Measurements from ENCODE around the gene OLFM4. TPM values are rescaled to one million over a fixed set of nuclear protein-coding genes. Genes with fewer than 3 reads are reported as not detected.

OLFM4 gene
- total RNA-seq, 2 experiments from 2014 or later = not detected

DNA sequence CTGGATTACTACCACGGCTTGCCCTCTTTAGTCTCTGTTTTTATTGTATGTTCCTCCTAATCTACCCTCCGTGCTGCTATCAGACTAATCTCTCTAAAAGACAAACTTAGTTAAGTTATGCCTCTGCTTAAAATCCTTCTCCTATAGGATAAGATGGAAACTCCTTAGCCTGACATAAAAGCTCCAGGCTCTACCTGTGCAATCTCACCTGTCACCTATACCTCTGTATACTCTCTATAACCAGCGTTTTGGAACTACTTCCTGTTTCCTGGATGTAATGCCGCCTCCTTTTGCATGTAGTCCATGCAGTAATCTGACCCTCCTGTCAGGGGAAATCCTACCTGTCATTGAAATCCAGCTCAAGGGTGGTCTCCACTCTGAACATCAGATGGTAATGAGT, 41.2 kb downstream of the OLFM4 start:
- Mint-ChIP-seq H3K4me3 (no peak overlapping the region), H3K27me3 (no peaks in the 10 kb centered on the region)
- no peaks in the 10 kb centered on the region for H3K36me3 ChIP-seq (ENCODE audit: insufficient read depth, low read length)

DNA sequence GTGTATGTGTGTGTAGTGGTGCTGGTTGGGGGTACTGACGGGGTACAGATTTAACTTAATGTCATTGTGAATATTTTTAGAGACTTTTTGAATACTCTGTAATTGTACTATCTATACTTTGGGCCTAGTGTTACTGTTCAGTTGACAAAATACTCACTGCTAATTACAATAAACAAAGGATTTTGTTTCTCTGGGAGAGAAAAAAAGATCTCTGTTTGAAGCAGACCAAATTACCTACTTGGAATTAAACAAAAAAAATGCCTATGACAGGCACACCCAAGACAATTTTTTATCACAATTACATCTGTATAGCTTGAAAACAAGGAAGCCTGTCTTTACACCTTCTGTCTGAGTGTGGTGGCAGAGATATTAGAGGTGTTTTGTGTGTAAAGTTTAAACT, 45.1 kb downstream of the OLFM4 start:
- ChIA-PET POLR2A (no interaction called here), CTCF (no interaction called here)
- DNase-seq (no peak), ATAC-seq (ENCODE audit: poor library complexity) (no peak)
- H3K4me3 ChIP-seq (ENCODE audit: low read length) = no peak overlapping the region
- no peak overlapping the region for H3K27ac Mint-ChIP-seq
- no peak overlapping the region for H3K4me3 Mint-ChIP-seq
- no peaks in the 10 kb centered on the region for H3K9me3 ChIP-seq (ENCODE audit: control insufficient read depth in 1 of 2, insufficient read depth in 1 of 2, low read length in 2 of 2)
- no peaks in the 10 kb centered on the region for H3K27me3 Mint-ChIP-seq
- peaks cover 4% of the 10 kb centered on the region for H3K9me3 Mint-ChIP-seq
- no peak overlapping the region for H3K27ac ChIP-seq (ENCODE audit: low read depth in 1 of 2, low read length in 2 of 2)
- no peaks in the 10 kb centered on the region for H3K4me1 Mint-ChIP-seq (ENCODE audit: low read depth)
- H3K36me3 Mint-ChIP-seq (ENCODE audit: low read depth) = no peaks in the 10 kb centered on the region
- no peaks in the 10 kb centered on the region for H3K27me3 ChIP-seq (ENCODE audit: control insufficient read depth in 1 of 2, insufficient read depth in 2 of 2, low read length in 2 of 2)
- TF ChIP-seq, protein P1, sequence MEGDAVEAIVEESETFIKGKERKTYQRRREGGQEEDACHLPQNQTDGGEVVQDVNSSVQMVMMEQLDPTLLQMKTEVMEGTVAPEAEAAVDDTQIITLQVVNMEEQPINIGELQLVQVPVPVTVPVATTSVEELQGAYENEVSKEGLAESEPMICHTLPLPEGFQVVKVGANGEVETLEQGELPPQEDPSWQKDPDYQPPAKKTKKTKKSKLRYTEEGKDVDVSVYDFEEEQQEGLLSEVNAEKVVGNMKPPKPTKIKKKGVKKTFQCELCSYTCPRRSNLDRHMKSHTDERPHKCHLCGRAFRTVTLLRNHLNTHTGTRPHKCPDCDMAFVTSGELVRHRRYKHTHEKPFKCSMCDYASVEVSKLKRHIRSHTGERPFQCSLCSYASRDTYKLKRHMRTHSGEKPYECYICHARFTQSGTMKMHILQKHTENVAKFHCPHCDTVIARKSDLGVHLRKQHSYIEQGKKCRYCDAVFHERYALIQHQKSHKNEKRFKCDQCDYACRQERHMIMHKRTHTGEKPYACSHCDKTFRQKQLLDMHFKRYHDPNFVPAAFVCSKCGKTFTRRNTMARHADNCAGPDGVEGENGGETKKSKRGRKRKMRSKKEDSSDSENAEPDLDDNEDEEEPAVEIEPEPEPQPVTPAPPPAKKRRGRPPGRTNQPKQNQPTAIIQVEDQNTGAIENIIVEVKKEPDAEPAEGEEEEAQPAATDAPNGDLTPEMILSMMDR (IDR thresholded peaks at IDR 0.05) = no peak
- no peaks in the 10 kb centered on the region for H3K4me1 ChIP-seq (ENCODE audit: insufficient read depth, low read length)
- intact Hi-C loops (cut with DNase I, micrococcal nuclease) = no loop called here
- no peaks in the 10 kb centered on the region for H3K36me3 ChIP-seq (ENCODE audit: insufficient read depth, low read length)

More for the DNA sequence above, 41.2 kb downstream of the OLFM4 start:
- Histone ChIP-seq H3K4me3 (ENCODE audit: low read length) (no peak overlapping the region), H3K4me1 (ENCODE audit: insufficient read depth, low read length) (no peaks in the 10 kb centered on the region), H3K27me3 (ENCODE audit: control insufficient read depth in 1 of 2, insufficient read depth in 2 of 2, low read length in 2 of 2) (no peaks in the 10 kb centered on the region), H3K9me3 (ENCODE audit: control insufficient read depth in 1 of 2, insufficient read depth in 1 of 2, low read length in 2 of 2) (no peaks in the 10 kb centered on the region), H3K27ac (ENCODE audit: low read depth in 1 of 2, low read length in 2 of 2) (no peak overlapping the region)
- Mint-ChIP-seq H3K4me1 (ENCODE audit: low read depth) (no peaks in the 10 kb centered on the region), H3K9me3 (no peaks in the 10 kb centered on the region), H3K36me3 (ENCODE audit: low read depth) (no peaks in the 10 kb centered on the region), H3K27ac (no peak overlapping the region)
- DNase-seq (no peak), ATAC-seq (ENCODE audit: poor library complexity) (no peak)
- TF ChIP-seq, protein P1 (IDR thresholded peaks at IDR 0.05) = no peak
- intact Hi-C loops (cut with DNase I, micrococcal nuclease) = no loop called here
- ChIA-PET POLR2A (no interaction called here), CTCF (no interaction called here)

DNA sequence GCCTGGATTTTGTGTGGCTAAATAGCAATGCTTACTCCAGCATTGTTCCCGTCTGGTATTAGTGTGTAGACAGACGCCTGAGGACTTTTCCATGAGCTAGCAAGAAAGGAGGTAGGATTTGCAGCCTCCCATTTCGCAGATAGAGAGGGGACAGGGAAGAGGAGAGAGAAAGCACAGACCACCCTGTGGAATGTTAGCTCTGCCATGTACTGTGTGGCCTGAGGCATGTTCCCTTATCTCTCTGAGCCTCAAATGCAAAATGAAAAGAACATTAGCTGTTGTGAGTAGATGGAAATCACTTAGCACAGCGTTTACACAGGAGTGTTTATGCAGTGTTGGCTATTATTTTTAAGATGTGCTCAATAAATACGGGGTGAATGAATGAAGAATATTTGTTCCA, 45.5 kb downstream of the OLFM4 start:
- Histone ChIP-seq H3K4me3 (ENCODE audit: low read length) (no peak overlapping the region), H3K27ac (ENCODE audit: low read depth in 1 of 2, low read length in 2 of 2) (no peak overlapping the region), H3K4me1 (ENCODE audit: insufficient read depth, low read length) (no peaks in the 10 kb centered on the region), H3K27me3 (ENCODE audit: control insufficient read depth in 1 of 2, insufficient read depth in 2 of 2, low read length in 2 of 2) (no peaks in the 10 kb centered on the region), H3K9me3 (ENCODE audit: control insufficient read depth in 1 of 2, insufficient read depth in 1 of 2, low read length in 2 of 2) (no peaks in the 10 kb centered on the region), H3K36me3 (ENCODE audit: insufficient read depth, low read length) (no peaks in the 10 kb centered on the region)
- H3K36me3 Mint-ChIP-seq (ENCODE audit: low read depth) = no peaks in the 10 kb centered on the region
- DNase-seq (no peak), ATAC-seq (ENCODE audit: poor library complexity) (no peak)
- POLR2A ChIA-PET = no interaction called here
- H3K27me3 Mint-ChIP-seq = no peaks in the 10 kb centered on the region
- CTCF ChIA-PET = no interaction called here
- H3K4me3 Mint-ChIP-seq = no peak overlapping the region
- H3K27ac Mint-ChIP-seq = no peak overlapping the region
- intact Hi-C loops (cut with DNase I, micrococcal nuclease) = no loop called here
- TF ChIP-seq, protein P1 (IDR thresholded peaks at IDR 0.05) = no peak
- H3K4me1 Mint-ChIP-seq (ENCODE audit: low read depth) = no peaks in the 10 kb centered on the region
- peaks cover 4% of the 10 kb centered on the region for H3K9me3 Mint-ChIP-seq

Measured in CD4-positive, alpha-beta T cell (primary cell).